SIG-M5 (cell line): ENCODE measurements around the gene TEKT5.
"Not testable (repeated sequence)": the region's sequence is repeated elsewhere in the genome, so short reads cannot be mapped to it uniquely, and the experiment has no call there.

Source experiments
- DNase-seq: peaks from one replicate; lab custom pipeline; 2025; lab: John Stamatoyannopoulos, UW

Gene TEKT5

GRCh38 chr16:10658943-10659342, 35.8 kb downstream of the TEKT5 start:
- no peak for DNase-seq

GRCh38 chr16:10657925-10658324, 36.8 kb downstream of the TEKT5 start:
- no peak for DNase-seq

- DNase-seq = no peak
Observed at GRCh38 chr16:10656618-10657017, 38.1 kb downstream of the TEKT5 start.

- DNase-seq = no peak
Observed at GRCh38 chr16:10655415-10655977, 39.2 kb downstream of the TEKT5 start.

GRCh38 chr16:10654592-10655414, 39.9 kb downstream of the TEKT5 start:
- no peak for DNase-seq

- DNase-seq = no peak
Observed at GRCh38 chr16:10652730-10653590, 41.8 kb downstream of the TEKT5 start.

GRCh38 chr16:10649098-10649497, 45.6 kb downstream of the TEKT5 start:
- not testable (repeated sequence) for DNase-seq

GRCh38 chr16:10647721-10648296, 46.9 kb downstream of the TEKT5 start:
- no peak for DNase-seq

- DNase-seq = no peak
Observed at GRCh38 chr16:10647264-10647720, 47.4 kb downstream of the TEKT5 start.

GRCh38 chr16:10646581-10647263, 48.0 kb downstream of the TEKT5 start:
- no peak for DNase-seq

GRCh38 chr16:10646228-10646580, 48.5 kb downstream of the TEKT5 start:
- no peak for DNase-seq

GRCh38 chr16:10644092-10644491, 50.6 kb downstream of the TEKT5 start:
- no peak for DNase-seq

- DNase-seq = no peak
Observed at GRCh38 chr16:10642964-10643363, 51.8 kb downstream of the TEKT5 start.

GRCh38 chr16:10641953-10642949, 52.5 kb downstream of the TEKT5 start:
- no peak for DNase-seq

GRCh38 chr16:10641555-10641952, 53.2 kb downstream of the TEKT5 start:
- DNase-seq = no peak

GRCh38 chr16:10640934-10641333, 53.8 kb downstream of the TEKT5 start:
- DNase-seq = no peak

GRCh38 chr16:10638101-10638500, 56.6 kb downstream of the TEKT5 start:
- DNase-seq = no peak

- DNase-seq = no peak
Observed at GRCh38 chr16:10637337-10638037, 57.2 kb downstream of the TEKT5 start.

- no peak for DNase-seq
Observed at GRCh38 chr16:10635365-10636021, 59.2 kb downstream of the TEKT5 start.
